Measurements from ENCODE around the gene HEMGN.
A peak's percentile ranks its signal among the peaks of the same experiment; 100 is the strongest.

HEMGN gene

GRCh38 chr9:97925497-97926334, 12.3 kb downstream of the HEMGN start:
- no peak for DNase-seq

GRCh38 chr9:97924386-97924785, 13.6 kb downstream of the HEMGN start:
- DNase-seq = no peak

GRCh38 chr9:97923529-97924108, 14.4 kb downstream of the HEMGN start:
- DNase-seq = peak; percentile 77 to 86

- peak; percentile 98 for DNase-seq
Measured at GRCh38 chr9:97921959-97922724, 15.8 kb downstream of the HEMGN start, which contains the start of gene TRMO. TRMO (minus strand) TSS chr9:97922500; CDS start chr9:97922493, 7 bp downstream.

- DNase-seq = peak in 1 of 2 donors; percentile 14
Measured at GRCh38 chr9:97919217-97919813, 18.7 kb downstream of the HEMGN start.

- DNase-seq = peak in 1 of 2 donors; percentile 39
Measured at GRCh38 chr9:97918611-97919010, 19.4 kb downstream of the HEMGN start.

GRCh38 chr9:97911970-97912369, 26.0 kb downstream of the HEMGN start:
- DNase-seq = no peak

- DNase-seq = no peak
Measured at GRCh38 chr9:97911528-97911927, 26.4 kb downstream of the HEMGN start.

GRCh38 chr9:97910357-97910756, 27.6 kb downstream of the HEMGN start:
- peak in 1 of 2 donors; percentile 16 for DNase-seq

GRCh38 chr9:97908705-97909104, 29.3 kb downstream of the HEMGN start:
- DNase-seq = peak; percentile 25 to 26

GRCh38 chr9:97907632-97908031, 30.3 kb downstream of the HEMGN start:
- no peak for DNase-seq

GRCh38 chr9:97907046-97907445, 30.9 kb downstream of the HEMGN start:
- peak in 1 of 2 donors; percentile 39 for DNase-seq

GRCh38 chr9:97906236-97906831, 31.6 kb downstream of the HEMGN start:
- peak; percentile 42 to 54 for DNase-seq

- DNase-seq = peak; percentile 53 to 80
Measured at GRCh38 chr9:97905228-97905627, 32.7 kb downstream of the HEMGN start.

- peak in 1 of 2 donors; percentile 64 for DNase-seq
Measured at GRCh38 chr9:97904725-97905124, 33.2 kb downstream of the HEMGN start.

- DNase-seq = no peak
Measured at GRCh38 chr9:97903177-97903576, 34.8 kb downstream of the HEMGN start.

- peak; percentile 26 to 68 for DNase-seq
Measured at GRCh38 chr9:97900738-97901565, 37.0 kb downstream of the HEMGN start.

GRCh38 chr9:97900103-97900737, 37.8 kb downstream of the HEMGN start:
- DNase-seq = no peak

GRCh38 chr9:97895695-97896332, 42.2 kb downstream of the HEMGN start:
- peak in 1 of 2 donors; percentile 19 for DNase-seq

- no peak for DNase-seq
Measured at GRCh38 chr9:97895211-97895610, 42.8 kb downstream of the HEMGN start.

- no peak for DNase-seq
Measured at GRCh38 chr9:97892421-97892820, 45.6 kb downstream of the HEMGN start.

All from CD4-positive, alpha-beta T cell treated with Interferon alpha-2 for 1 hour (primary cell).